Measurements from ENCODE around the gene GCGR.
"Not testable (repeated sequence)": the region's sequence is repeated elsewhere in the genome, so short reads cannot be mapped to it uniquely, and the experiment has no call there.

GCGR gene

DNA sequence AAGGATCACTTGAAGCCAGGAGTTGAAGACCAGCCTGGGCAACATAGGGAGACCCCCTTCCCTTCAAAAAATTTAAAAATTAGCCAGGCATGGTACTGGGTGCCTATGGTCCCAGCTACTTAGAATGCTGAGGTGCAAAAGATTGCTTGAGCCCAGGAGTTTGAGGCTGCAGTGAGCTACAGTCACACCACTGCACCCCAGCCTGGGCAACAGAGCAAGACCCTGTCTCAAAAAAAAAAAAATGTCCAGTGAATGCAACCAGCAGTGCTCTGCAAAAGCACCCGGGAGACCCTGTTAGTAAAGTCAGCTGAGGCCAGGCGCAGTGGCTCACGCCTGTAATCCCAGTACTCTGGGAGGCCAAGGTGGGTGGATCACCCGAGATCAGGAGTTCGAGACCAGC, 36.1 kb downstream of the GCGR start:
- not testable (repeated sequence) for H3K9me3 ChIP-seq (ENCODE audit: control insufficient read depth, low read length); H3K9ac ChIP-seq (ENCODE audit: low read length); H3K36me3 ChIP-seq (ENCODE audit: control insufficient read depth, insufficient read depth, low read length); H3K4me1 ChIP-seq (ENCODE audit: control insufficient read depth, insufficient read depth, low read length); H3K27me3 ChIP-seq (ENCODE audit: control insufficient read depth, insufficient read depth, low read length); H3K4me3 ChIP-seq (ENCODE audit: low read length)

- no peak overlapping the region for H3K4me3 ChIP-seq (ENCODE audit: low read length)
- H3K36me3 ChIP-seq (ENCODE audit: control insufficient read depth, insufficient read depth, low read length), result peaks cover 16% of the 10 kb centered on the region
These were observed 37.2 kb downstream of the GCGR start for GRCh38 chr17:81840826-81841778.

DNA sequence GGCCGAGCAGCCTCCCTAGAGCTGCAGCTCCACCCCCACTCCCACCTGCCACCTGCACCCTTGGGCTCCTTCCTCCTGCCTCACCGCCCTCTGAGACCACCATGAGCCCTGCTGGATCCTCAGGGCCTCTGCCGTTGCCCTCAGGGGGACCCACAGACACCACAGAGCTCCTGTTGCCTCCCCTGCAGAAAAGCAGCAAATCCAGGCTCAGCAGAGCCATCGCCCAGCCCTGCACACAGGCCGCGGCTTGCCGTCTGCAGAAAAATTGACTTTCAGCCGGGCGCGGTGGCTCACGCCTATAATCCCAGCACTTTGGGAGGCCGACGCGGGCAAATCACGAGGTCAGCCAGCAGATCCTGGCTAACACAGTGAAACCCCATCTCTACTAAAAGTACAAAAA, 37.9 kb downstream of the GCGR start:
- H3K9ac ChIP-seq (ENCODE audit: low read length), result no peak overlapping the region
- H3K36me3 ChIP-seq (ENCODE audit: control insufficient read depth, insufficient read depth, low read length), result peaks cover 23% of the 10 kb centered on the region
- no peaks in the 10 kb centered on the region for H3K27me3 ChIP-seq (ENCODE audit: control insufficient read depth, insufficient read depth, low read length)
- no peaks in the 10 kb centered on the region for H3K9me3 ChIP-seq (ENCODE audit: control insufficient read depth, low read length)
- no peak overlapping the region for H3K4me3 ChIP-seq (ENCODE audit: low read length)
- no peaks in the 10 kb centered on the region for H3K4me1 ChIP-seq (ENCODE audit: control insufficient read depth, insufficient read depth, low read length)

More at GRCh38 chr17:81840826-81841778, 37.2 kb downstream of the GCGR start:
- H3K9ac ChIP-seq (ENCODE audit: low read length), result no peak overlapping the region
- no peaks in the 10 kb centered on the region for H3K9me3 ChIP-seq (ENCODE audit: control insufficient read depth, low read length)
- H3K4me1 ChIP-seq (ENCODE audit: control insufficient read depth, insufficient read depth, low read length), result no peaks in the 10 kb centered on the region
- H3K27me3 ChIP-seq (ENCODE audit: control insufficient read depth, insufficient read depth, low read length), result no peaks in the 10 kb centered on the region

DNA sequence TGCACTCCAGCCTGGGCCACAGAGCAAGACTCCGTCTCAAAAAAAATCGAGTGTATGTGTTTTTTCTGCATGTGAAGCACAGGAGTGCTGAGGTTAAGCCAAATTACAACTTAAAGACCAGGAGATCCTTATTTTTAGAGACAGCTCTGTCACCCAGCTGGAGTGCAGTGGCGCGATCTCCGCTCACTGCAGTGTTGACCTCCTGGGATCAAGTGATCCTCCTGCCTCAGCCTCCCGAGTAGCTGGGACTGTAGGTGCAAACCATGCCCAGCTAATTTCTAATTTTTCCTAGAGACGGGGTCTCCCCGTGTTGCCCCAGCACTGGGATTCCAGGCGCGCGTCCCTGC, 38.4 kb downstream of the GCGR start:
- Histone ChIP-seq H3K9me3 (ENCODE audit: control insufficient read depth, low read length) (no peaks in the 10 kb centered on the region), H3K36me3 (ENCODE audit: control insufficient read depth, insufficient read depth, low read length) (peaks cover 28% of the 10 kb centered on the region), H3K4me1 (ENCODE audit: control insufficient read depth, insufficient read depth, low read length) (no peaks in the 10 kb centered on the region), H3K9ac (ENCODE audit: low read length) (no peak overlapping the region), H3K27me3 (ENCODE audit: control insufficient read depth, insufficient read depth, low read length) (no peaks in the 10 kb centered on the region), H3K4me3 (ENCODE audit: low read length) (no peak overlapping the region)

- Histone ChIP-seq H3K4me1 (ENCODE audit: control insufficient read depth, insufficient read depth, low read length) (no peaks in the 10 kb centered on the region), H3K9ac (ENCODE audit: low read length) (no peak overlapping the region), H3K9me3 (ENCODE audit: control insufficient read depth, low read length) (no peaks in the 10 kb centered on the region), H3K36me3 (ENCODE audit: control insufficient read depth, insufficient read depth, low read length) (peaks cover 29% of the 10 kb centered on the region), H3K4me3 (ENCODE audit: low read length) (no peak overlapping the region), H3K27me3 (ENCODE audit: control insufficient read depth, insufficient read depth, low read length) (no peaks in the 10 kb centered on the region)
These were observed 39.0 kb downstream of the GCGR start for GRCh38 chr17:81842725-81843504.

DNA sequence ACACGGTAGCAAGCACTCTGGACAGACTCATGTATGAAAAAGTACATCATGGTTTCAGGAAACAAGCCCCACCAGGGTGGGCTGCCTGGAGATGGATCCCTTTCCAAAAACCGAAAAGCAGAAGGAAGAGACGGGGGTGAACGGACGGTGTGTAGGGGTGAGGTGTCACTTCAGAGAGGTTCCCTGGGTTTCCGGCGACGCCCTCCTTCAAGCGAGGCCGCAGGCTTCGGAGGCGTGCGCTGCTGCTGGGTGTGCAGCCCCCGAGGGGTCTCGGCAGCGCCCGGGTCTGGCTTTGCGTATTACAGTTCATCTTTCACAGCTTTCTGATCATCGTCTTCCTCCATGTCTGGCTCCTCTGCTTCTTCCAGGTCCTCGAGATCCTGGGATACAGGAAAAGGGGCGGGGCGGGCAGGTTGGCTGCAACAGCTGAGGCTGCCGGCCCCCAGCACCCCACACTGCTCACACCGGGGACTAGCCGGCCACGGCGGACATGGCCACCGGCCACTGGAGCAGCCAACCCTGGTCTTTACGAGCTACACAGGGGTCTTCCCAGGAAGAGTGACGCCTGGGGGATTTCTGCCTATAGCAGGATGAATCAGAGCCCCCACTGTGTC, 39.9 kb downstream of the GCGR start:
- no peak overlapping the region for H3K4me3 ChIP-seq (ENCODE audit: low read length)
- H3K9ac ChIP-seq (ENCODE audit: low read length), result no peak overlapping the region
- H3K27me3 ChIP-seq (ENCODE audit: control insufficient read depth, insufficient read depth, low read length), result no peaks in the 10 kb centered on the region
- no peaks in the 10 kb centered on the region for H3K9me3 ChIP-seq (ENCODE audit: control insufficient read depth, low read length)
- peaks cover 29% of the 10 kb centered on the region for H3K36me3 ChIP-seq (ENCODE audit: control insufficient read depth, insufficient read depth, low read length)
- no peaks in the 10 kb centered on the region for H3K4me1 ChIP-seq (ENCODE audit: control insufficient read depth, insufficient read depth, low read length)

GRCh38 chr17:81844327-81844851, 40.4 kb downstream of the GCGR start:
- H3K9ac ChIP-seq (ENCODE audit: low read length), result no peak overlapping the region
- no peaks in the 10 kb centered on the region for H3K4me1 ChIP-seq (ENCODE audit: control insufficient read depth, insufficient read depth, low read length)
- H3K9me3 ChIP-seq (ENCODE audit: control insufficient read depth, low read length), result no peaks in the 10 kb centered on the region
- H3K4me3 ChIP-seq (ENCODE audit: low read length), result no peak overlapping the region
- no peaks in the 10 kb centered on the region for H3K27me3 ChIP-seq (ENCODE audit: control insufficient read depth, insufficient read depth, low read length)
- peaks cover 29% of the 10 kb centered on the region for H3K36me3 ChIP-seq (ENCODE audit: control insufficient read depth, insufficient read depth, low read length)

DNA sequence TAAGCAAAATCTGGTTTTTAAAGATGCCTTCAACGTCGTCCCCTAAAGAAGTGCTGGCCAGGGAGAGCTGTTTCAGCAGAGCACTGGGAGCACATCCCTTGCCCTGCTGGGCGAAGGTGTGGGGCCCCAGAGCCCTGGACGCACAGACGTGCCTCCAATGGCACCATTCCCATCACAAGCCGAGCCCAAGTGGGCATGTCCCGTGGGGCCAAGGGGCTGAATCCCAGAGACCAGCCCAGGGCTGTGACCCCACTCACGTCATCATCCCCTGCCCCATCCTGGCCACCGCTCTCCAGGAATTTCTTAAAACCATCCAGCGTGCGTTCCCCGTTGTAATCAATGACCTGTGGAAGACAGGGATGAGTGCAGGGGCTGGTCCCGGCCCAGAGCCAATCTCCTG, 40.9 kb downstream of the GCGR start:
- Histone ChIP-seq H3K36me3 (ENCODE audit: control insufficient read depth, insufficient read depth, low read length) (peaks cover 29% of the 10 kb centered on the region), H3K9me3 (ENCODE audit: control insufficient read depth, low read length) (no peaks in the 10 kb centered on the region)

GRCh38 chr17:81845361-81845760, 41.4 kb downstream of the GCGR start:
- no peaks in the 10 kb centered on the region for H3K27me3 ChIP-seq (ENCODE audit: control insufficient read depth, insufficient read depth, low read length)
- no peaks in the 10 kb centered on the region for H3K9me3 ChIP-seq (ENCODE audit: control insufficient read depth, low read length)
- no peaks in the 10 kb centered on the region for H3K4me1 ChIP-seq (ENCODE audit: control insufficient read depth, insufficient read depth, low read length)
- H3K9ac ChIP-seq (ENCODE audit: low read length), result no peak overlapping the region
- H3K4me3 ChIP-seq (ENCODE audit: low read length), result no peak overlapping the region
- peaks cover 29% of the 10 kb centered on the region for H3K36me3 ChIP-seq (ENCODE audit: control insufficient read depth, insufficient read depth, low read length)

More for the DNA sequence above, 40.9 kb downstream of the GCGR start:
- no peak overlapping the region for H3K4me3 ChIP-seq (ENCODE audit: low read length)
- no peaks in the 10 kb centered on the region for H3K4me1 ChIP-seq (ENCODE audit: control insufficient read depth, insufficient read depth, low read length)
- no peak overlapping the region for H3K9ac ChIP-seq (ENCODE audit: low read length)
- no peaks in the 10 kb centered on the region for H3K27me3 ChIP-seq (ENCODE audit: control insufficient read depth, insufficient read depth, low read length)

DNA sequence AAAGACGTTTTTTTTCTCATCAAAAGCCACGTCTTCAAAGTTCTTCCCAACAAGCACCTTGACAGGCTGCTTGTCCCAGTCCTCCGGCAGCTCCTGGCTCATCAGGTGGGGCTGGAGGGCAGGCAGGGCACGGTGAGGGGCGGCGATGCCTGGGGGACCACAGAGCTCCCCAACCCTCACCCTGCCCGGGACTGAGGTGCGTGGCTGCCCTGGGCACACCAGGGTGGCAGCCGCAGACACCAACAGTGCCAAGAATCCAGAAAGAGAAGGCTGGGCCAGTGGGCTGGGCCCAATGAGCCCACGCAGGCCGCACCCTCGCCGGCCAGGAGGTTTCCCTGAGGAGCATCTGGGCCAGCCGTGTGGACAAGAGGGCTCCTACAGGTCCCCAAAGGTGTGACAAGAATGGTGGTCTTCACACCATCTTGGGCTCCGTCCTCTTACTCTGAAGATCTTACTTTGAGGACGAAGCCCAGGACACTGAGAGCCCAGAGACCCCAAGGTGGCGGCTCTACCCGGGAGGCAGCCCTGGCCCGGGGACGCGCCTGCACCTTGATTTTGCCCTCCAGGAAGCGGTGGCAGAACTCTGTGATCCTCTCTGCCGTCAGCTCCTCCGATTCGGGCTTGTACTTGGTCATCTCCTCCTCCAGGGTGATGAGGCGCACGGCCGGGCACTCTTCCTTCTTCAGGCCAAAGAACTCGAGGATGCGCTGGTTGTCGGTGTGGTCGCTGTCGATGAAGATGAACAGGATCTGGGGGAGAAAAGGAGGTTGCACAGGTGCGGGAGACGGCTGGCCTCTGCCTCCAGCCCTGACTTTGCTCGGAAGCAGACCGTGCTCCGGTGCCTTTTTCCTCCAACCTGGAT, 42.2 kb downstream of the GCGR start:
- Histone ChIP-seq H3K27me3 (ENCODE audit: control insufficient read depth, insufficient read depth, low read length) (no peaks in the 10 kb centered on the region), H3K9me3 (ENCODE audit: control insufficient read depth, low read length) (no peaks in the 10 kb centered on the region), H3K9ac (ENCODE audit: low read length) (no peak overlapping the region), H3K4me1 (ENCODE audit: control insufficient read depth, insufficient read depth, low read length) (no peaks in the 10 kb centered on the region), H3K4me3 (ENCODE audit: low read length) (no peak overlapping the region), H3K36me3 (ENCODE audit: control insufficient read depth, insufficient read depth, low read length) (peaks cover 30% of the 10 kb centered on the region)

Measured in mucosa of stomach (tissue), 1 donor.